Measurements from ENCODE around the gene TECPR1. TPM values are rescaled to one million over a fixed set of nuclear protein-coding genes. Genes with fewer than 3 reads are reported as not detected.

Gene TECPR1
- polyA plus RNA-seq, 4 donors, result 13.8 to 23.1 (median 15.5) TPM

GRCh38 chr7:98285157-98286092 is 33.4 kb upstream of the TECPR1 start:
- DNase-seq (ENCODE audit: low read depth in 4 of 4, low spot score in 3 of 4), result no peak

- DNase-seq (ENCODE audit: low read depth in 4 of 4, low spot score in 3 of 4), result no peak
These were observed 32.5 kb upstream of the TECPR1 start for GRCh38 chr7:98284335-98285036.

GRCh38 chr7:98283887-98284222 is 31.8 kb upstream of the TECPR1 start:
- no peak for DNase-seq (ENCODE audit: low read depth in 4 of 4, low spot score in 3 of 4)

GRCh38 chr7:98283127-98283886 is 31.3 kb upstream of the TECPR1 start:
- DNase-seq (ENCODE audit: low read depth in 4 of 4, low spot score in 3 of 4), result no peak

- no peak for DNase-seq (ENCODE audit: low read depth in 4 of 4, low spot score in 3 of 4)
These were observed 30.7 kb upstream of the TECPR1 start for GRCh38 chr7:98282703-98283102.

- no peak for DNase-seq (ENCODE audit: low read depth in 4 of 4, low spot score in 3 of 4)
These were observed 29.9 kb upstream of the TECPR1 start for GRCh38 chr7:98281757-98282606.

- peak in 3 of 4 donors; percentile 71 to 86 (median 82) for DNase-seq (ENCODE audit: low read depth in 4 of 4, low spot score in 3 of 4)
These were observed 29.0 kb upstream of the TECPR1 start, which contains the start of gene BRI3 for GRCh38 chr7:98280791-98281756. TSS of gene BRI3 (plus strand) at chr7:98281686. CDS start at chr7:98281796, 110 bp downstream.

- DNase-seq (ENCODE audit: low read depth in 4 of 4, low spot score in 3 of 4), result no peak
These were observed 28.3 kb upstream of the TECPR1 start for GRCh38 chr7:98280296-98280695.

- no peak for DNase-seq (ENCODE audit: low read depth in 4 of 4, low spot score in 3 of 4)
These were observed 26.9 kb upstream of the TECPR1 start for GRCh38 chr7:98278936-98279335.

GRCh38 chr7:98278408-98278807 is 26.4 kb upstream of the TECPR1 start:
- DNase-seq (ENCODE audit: low read depth in 4 of 4, low spot score in 3 of 4), result no peak

- DNase-seq (ENCODE audit: low read depth in 4 of 4, low spot score in 3 of 4), result no peak
These were observed 24.3 kb upstream of the TECPR1 start for GRCh38 chr7:98276241-98276761.

GRCh38 chr7:98267303-98267702 is 15.3 kb upstream of the TECPR1 start:
- no peak for DNase-seq (ENCODE audit: low read depth in 4 of 4, low spot score in 3 of 4)

GRCh38 chr7:98266840-98267239 is 14.8 kb upstream of the TECPR1 start:
- no peak for DNase-seq (ENCODE audit: low read depth in 4 of 4, low spot score in 3 of 4)

- DNase-seq (ENCODE audit: low read depth in 4 of 4, low spot score in 3 of 4), result no peak
These were observed 13.8 kb upstream of the TECPR1 start for GRCh38 chr7:98265841-98266271.

GRCh38 chr7:98257701-98258100 is 5.7 kb upstream of the TECPR1 start:
- no peak for DNase-seq (ENCODE audit: low read depth in 4 of 4, low spot score in 3 of 4)

- no peak for DNase-seq (ENCODE audit: low read depth in 4 of 4, low spot score in 3 of 4)
These were observed 4.4 kb upstream of the TECPR1 start for GRCh38 chr7:98256431-98256830.

- no peak for DNase-seq (ENCODE audit: low read depth in 4 of 4, low spot score in 3 of 4)
These were observed 3.0 kb upstream of the TECPR1 start for GRCh38 chr7:98254951-98255610.

GRCh38 chr7:98254516-98254915 is 2.5 kb upstream of the TECPR1 start:
- DNase-seq (ENCODE audit: low read depth in 4 of 4, low spot score in 3 of 4), result no peak
